Measurements from ENCODE around the gene EIF3M. TPM values are rescaled to one million over a fixed set of nuclear protein-coding genes. Genes with fewer than 3 reads are reported as not detected.

Gene EIF3M
- total and polyA plus RNA-seq, 4 donors: 115 to 223 (median 142) TPM

- H3K36me3 ChIP-seq (ENCODE audit: control insufficient read depth in 4 of 4, insufficient read depth in 3 of 4, low read depth in 1 of 4, low read length in 3 of 4): no peaks in the 10 kb centered on the region
- no peaks in the 10 kb centered on the region for H3K4me1 ChIP-seq (ENCODE audit: control insufficient read depth in 4 of 4, insufficient read depth in 4 of 4, low read length in 3 of 4)
- no peak for TF ChIP-seq NR2F2 (IDR thresholded peaks at IDR 0.05)
- TF ChIP-seq REST (IDR thresholded peaks at IDR 0.05): no peak
- no peak for TF ChIP-seq FOXA2 (IDR thresholded peaks at IDR 0.05)
- no peak for TF ChIP-seq ZBTB33 (IDR thresholded peaks at IDR 0.05)
- TF ChIP-seq RAD21 (IDR thresholded peaks at IDR 0.05): no peak
- TF ChIP-seq RXRA (IDR thresholded peaks at IDR 0.05): no peak
- TF ChIP-seq YY1 (IDR thresholded peaks at IDR 0.05): no peak
- TF ChIP-seq JUND (IDR thresholded peaks at IDR 0.05): no peak
- TF ChIP-seq, protein P1, sequence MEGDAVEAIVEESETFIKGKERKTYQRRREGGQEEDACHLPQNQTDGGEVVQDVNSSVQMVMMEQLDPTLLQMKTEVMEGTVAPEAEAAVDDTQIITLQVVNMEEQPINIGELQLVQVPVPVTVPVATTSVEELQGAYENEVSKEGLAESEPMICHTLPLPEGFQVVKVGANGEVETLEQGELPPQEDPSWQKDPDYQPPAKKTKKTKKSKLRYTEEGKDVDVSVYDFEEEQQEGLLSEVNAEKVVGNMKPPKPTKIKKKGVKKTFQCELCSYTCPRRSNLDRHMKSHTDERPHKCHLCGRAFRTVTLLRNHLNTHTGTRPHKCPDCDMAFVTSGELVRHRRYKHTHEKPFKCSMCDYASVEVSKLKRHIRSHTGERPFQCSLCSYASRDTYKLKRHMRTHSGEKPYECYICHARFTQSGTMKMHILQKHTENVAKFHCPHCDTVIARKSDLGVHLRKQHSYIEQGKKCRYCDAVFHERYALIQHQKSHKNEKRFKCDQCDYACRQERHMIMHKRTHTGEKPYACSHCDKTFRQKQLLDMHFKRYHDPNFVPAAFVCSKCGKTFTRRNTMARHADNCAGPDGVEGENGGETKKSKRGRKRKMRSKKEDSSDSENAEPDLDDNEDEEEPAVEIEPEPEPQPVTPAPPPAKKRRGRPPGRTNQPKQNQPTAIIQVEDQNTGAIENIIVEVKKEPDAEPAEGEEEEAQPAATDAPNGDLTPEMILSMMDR (IDR thresholded peaks at IDR 0.05; ENCODE audit: low read depth, low read length, missing input control): no peak
- TF ChIP-seq SP1 (IDR thresholded peaks at IDR 0.05): no peak
- TF ChIP-seq MAX (IDR thresholded peaks at IDR 0.05): no peak
- TF ChIP-seq ATF3 (IDR thresholded peaks at IDR 0.05): no peak
- no peak for TF ChIP-seq FOXA1 (IDR thresholded peaks at IDR 0.05)
- TF ChIP-seq GABPA (IDR thresholded peaks at IDR 0.05 in 1 of 2, conservative IDR thresholded peaks at IDR 0.05 in 1 of 2): no peak
- TF ChIP-seq HNF4G (IDR thresholded peaks at IDR 0.05): no peak
- no peak for TF ChIP-seq TAF1 (conservative IDR thresholded peaks at IDR 0.05)
- TF ChIP-seq HNF4A (conservative IDR thresholded peaks at IDR 0.05): no peak
- no peak for TF ChIP-seq EGR1 (IDR thresholded peaks at IDR 0.05; ENCODE audit: low read depth in 2 of 2)
- H3K9me3 ChIP-seq (ENCODE audit: control insufficient read depth in 4 of 4, low read length in 3 of 4): no peaks in the 10 kb centered on the region
- whole genome bisulfite sequencing: 85% methylated on average over 4 of the region's 4 CpGs
- H3K9ac ChIP-seq (ENCODE audit: low read depth in 1 of 2, low read length in 2 of 2): no peak overlapping the region
- no peak for DNase-seq (ENCODE audit: low spot score)
- H3K27ac ChIP-seq (ENCODE audit: low read depth in 1 of 2, low read length in 2 of 2): no peak overlapping the region
- no peaks in the 10 kb centered on the region for H3K27me3 ChIP-seq (ENCODE audit: control insufficient read depth in 4 of 4, insufficient read depth in 4 of 4, low read length in 3 of 4)
- no peak overlapping the region for H3K4me3 ChIP-seq (ENCODE audit: low read depth in 1 of 3, low read length in 3 of 3)
These were observed 9.2 kb upstream of the EIF3M start for GRCh38 chr11:32574421-32574820.

Measured in liver (tissue), 9 donors.